ENCODE results near the gene PTGES3L. TPM values are rescaled to one million over a fixed set of nuclear protein-coding genes. Genes with fewer than 3 reads are reported as not detected.
A peak's percentile ranks its signal among the peaks of the same experiment; 100 is the strongest.

The PTGES3L gene
- total and polyA plus RNA-seq, 4 donors = 0.08 to 0.19 (median 0.13) TPM; not detected in 1

DNA sequence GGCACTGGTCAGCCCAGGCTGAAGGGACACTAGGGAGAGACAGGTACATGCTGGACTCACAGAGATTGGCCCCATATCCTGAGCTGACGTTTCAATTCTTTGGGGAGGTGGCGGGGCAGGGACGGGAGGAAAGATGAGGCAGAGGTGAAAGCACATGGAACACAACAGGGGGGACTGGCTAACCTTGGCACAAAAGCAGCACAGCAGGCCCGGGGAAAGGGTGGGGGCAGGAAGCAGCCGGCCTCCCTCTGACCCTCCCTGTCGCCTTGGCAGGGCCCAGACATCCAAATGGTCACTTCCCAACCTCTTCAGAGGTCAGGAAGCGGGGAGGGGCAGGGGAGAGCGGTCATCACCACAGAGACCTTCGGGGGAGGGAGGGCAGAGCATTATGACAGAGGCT lies 35.7 kb upstream of the PTGES3L start:
- WGBS = 75% methylated on average over 9 of the region's 9 CpGs
- no peak overlapping the region for H3K4me3 ChIP-seq (ENCODE audit: low read depth in 1 of 3, low read length in 3 of 3)
- peaks cover 0 to 19% (median 11%) of the 10 kb centered on the region in 4 donors for H3K4me1 ChIP-seq (ENCODE audit: control insufficient read depth in 4 of 4, insufficient read depth in 4 of 4, low read length in 3 of 4)
- no peak for DNase-seq (ENCODE audit: low spot score)
- H3K27me3 ChIP-seq (ENCODE audit: control insufficient read depth in 4 of 4, insufficient read depth in 4 of 4, low read length in 3 of 4) = no peaks in the 10 kb centered on the region
- peak overlapping the region; percentile 18 to 55 for H3K27ac ChIP-seq (ENCODE audit: low read depth in 1 of 2, low read length in 2 of 2)
- TF ChIP-seq RXRA (IDR thresholded peaks at IDR 0.05) (peak; percentile 59 to 61), GABPA (IDR thresholded peaks at IDR 0.05 in 1 of 2, conservative IDR thresholded peaks at IDR 0.05 in 1 of 2) (no peak), YY1 (IDR thresholded peaks at IDR 0.05) (no peak), NR2F2 (IDR thresholded peaks at IDR 0.05) (peak; percentile 97), SP1 (IDR thresholded peaks at IDR 0.05) (peak; percentile 45)
- peaks cover 0 to 28% (median 10%) of the 10 kb centered on the region in 4 donors for H3K36me3 ChIP-seq (ENCODE audit: control insufficient read depth in 4 of 4, insufficient read depth in 3 of 4, low read depth in 1 of 4, low read length in 3 of 4)
- no peaks in the 10 kb centered on the region for H3K9me3 ChIP-seq (ENCODE audit: control insufficient read depth in 4 of 4, low read length in 3 of 4)
- no peak overlapping the region for H3K9ac ChIP-seq (ENCODE audit: low read depth in 1 of 2, low read length in 2 of 2)

DNA sequence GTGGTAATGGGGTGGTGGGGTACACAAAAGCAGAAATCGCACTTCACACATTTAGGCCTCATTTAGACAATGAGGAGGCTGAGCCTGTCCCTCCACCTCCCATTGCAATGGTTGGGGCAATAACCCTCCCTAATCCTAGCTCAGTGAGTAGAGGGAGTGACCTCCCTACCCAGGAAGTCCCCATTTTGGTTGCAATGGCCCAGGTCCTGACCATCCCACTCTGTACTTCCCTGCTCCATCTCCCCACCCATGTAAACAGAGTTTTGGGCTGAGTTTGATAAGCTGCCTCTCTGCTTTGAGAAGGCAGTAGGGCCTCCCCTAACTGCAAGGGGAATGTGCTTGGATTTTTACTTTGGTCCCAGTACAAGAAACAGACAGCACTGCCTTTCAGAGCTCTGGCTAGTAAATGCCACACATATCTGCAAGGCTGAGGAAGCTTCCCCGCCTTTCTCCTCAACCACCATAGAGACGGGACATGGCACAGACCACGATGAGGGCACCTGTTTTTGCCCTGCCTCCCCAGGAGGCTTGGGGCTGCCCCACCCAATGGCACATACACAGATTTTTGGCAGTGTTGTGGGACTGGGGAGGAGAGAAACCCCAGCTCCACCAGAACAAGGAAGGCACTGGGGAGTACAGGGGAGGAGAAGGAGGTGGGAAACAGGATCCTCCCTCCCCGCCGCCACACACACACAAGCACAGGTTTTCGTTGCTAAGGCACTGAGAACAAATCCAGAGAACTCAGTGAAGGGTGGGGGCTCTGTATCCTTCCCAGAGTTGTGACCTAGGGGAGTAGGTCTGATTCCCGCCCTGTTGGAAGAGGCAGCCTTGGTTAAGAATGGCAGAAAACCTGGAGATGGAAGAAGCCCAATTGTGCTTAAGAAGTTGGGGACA lies 35.0 kb upstream of the PTGES3L start:
- H3K4me1 ChIP-seq (ENCODE audit: control insufficient read depth in 4 of 4, insufficient read depth in 4 of 4, low read length in 3 of 4) = peaks cover 0 to 17% (median 11%) of the 10 kb centered on the region in 4 donors
- no peak for DNase-seq (ENCODE audit: low spot score)
- no peak overlapping the region for H3K9ac ChIP-seq (ENCODE audit: low read depth in 1 of 2, low read length in 2 of 2)
- H3K27me3 ChIP-seq (ENCODE audit: control insufficient read depth in 4 of 4, insufficient read depth in 4 of 4, low read length in 3 of 4) = no peaks in the 10 kb centered on the region
- no peaks in the 10 kb centered on the region for H3K9me3 ChIP-seq (ENCODE audit: control insufficient read depth in 4 of 4, low read length in 3 of 4)
- peaks cover 0 to 28% (median 10%) of the 10 kb centered on the region in 4 donors for H3K36me3 ChIP-seq (ENCODE audit: control insufficient read depth in 4 of 4, insufficient read depth in 3 of 4, low read depth in 1 of 4, low read length in 3 of 4)
- H3K4me3 ChIP-seq (ENCODE audit: low read depth in 1 of 3, low read length in 3 of 3) = no peak overlapping the region
- peak overlapping the region; percentile 18 to 55 for H3K27ac ChIP-seq (ENCODE audit: low read depth in 1 of 2, low read length in 2 of 2)
- TF ChIP-seq SP1 (IDR thresholded peaks at IDR 0.05) (no peak), FOXA2 (IDR thresholded peaks at IDR 0.05) (no peak), GABPA (IDR thresholded peaks at IDR 0.05 in 1 of 2, conservative IDR thresholded peaks at IDR 0.05 in 1 of 2) (no peak), YY1 (IDR thresholded peaks at IDR 0.05) (no peak), NR2F2 (IDR thresholded peaks at IDR 0.05) (no peak), JUND (IDR thresholded peaks at IDR 0.05) (no peak), TAF1 (conservative IDR thresholded peaks at IDR 0.05) (no peak), HNF4G (IDR thresholded peaks at IDR 0.05) (no peak), HNF4A (conservative IDR thresholded peaks at IDR 0.05) (no peak), RAD21 (IDR thresholded peaks at IDR 0.05) (no peak), EGR1 (IDR thresholded peaks at IDR 0.05; ENCODE audit: low read depth in 2 of 2) (no peak), RXRA (IDR thresholded peaks at IDR 0.05) (no peak)
- TF ChIP-seq, protein P1, sequence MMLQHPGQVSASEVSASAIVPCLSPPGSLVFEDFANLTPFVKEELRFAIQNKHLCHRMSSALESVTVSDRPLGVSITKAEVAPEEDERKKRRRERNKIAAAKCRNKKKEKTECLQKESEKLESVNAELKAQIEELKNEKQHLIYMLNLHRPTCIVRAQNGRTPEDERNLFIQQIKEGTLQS (IDR thresholded peaks at IDR 0.05) = no peak
- TF ChIP-seq, protein P2, sequence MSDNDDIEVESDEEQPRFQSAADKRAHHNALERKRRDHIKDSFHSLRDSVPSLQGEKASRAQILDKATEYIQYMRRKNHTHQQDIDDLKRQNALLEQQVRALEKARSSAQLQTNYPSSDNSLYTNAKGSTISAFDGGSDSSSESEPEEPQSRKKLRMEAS (IDR thresholded peaks at IDR 0.05) = no peak
- TF ChIP-seq, protein P3, sequence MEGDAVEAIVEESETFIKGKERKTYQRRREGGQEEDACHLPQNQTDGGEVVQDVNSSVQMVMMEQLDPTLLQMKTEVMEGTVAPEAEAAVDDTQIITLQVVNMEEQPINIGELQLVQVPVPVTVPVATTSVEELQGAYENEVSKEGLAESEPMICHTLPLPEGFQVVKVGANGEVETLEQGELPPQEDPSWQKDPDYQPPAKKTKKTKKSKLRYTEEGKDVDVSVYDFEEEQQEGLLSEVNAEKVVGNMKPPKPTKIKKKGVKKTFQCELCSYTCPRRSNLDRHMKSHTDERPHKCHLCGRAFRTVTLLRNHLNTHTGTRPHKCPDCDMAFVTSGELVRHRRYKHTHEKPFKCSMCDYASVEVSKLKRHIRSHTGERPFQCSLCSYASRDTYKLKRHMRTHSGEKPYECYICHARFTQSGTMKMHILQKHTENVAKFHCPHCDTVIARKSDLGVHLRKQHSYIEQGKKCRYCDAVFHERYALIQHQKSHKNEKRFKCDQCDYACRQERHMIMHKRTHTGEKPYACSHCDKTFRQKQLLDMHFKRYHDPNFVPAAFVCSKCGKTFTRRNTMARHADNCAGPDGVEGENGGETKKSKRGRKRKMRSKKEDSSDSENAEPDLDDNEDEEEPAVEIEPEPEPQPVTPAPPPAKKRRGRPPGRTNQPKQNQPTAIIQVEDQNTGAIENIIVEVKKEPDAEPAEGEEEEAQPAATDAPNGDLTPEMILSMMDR (IDR thresholded peaks at IDR 0.05; ENCODE audit: low read depth, low read length, missing input control) = no peak
- TF ChIP-seq, protein P4, sequence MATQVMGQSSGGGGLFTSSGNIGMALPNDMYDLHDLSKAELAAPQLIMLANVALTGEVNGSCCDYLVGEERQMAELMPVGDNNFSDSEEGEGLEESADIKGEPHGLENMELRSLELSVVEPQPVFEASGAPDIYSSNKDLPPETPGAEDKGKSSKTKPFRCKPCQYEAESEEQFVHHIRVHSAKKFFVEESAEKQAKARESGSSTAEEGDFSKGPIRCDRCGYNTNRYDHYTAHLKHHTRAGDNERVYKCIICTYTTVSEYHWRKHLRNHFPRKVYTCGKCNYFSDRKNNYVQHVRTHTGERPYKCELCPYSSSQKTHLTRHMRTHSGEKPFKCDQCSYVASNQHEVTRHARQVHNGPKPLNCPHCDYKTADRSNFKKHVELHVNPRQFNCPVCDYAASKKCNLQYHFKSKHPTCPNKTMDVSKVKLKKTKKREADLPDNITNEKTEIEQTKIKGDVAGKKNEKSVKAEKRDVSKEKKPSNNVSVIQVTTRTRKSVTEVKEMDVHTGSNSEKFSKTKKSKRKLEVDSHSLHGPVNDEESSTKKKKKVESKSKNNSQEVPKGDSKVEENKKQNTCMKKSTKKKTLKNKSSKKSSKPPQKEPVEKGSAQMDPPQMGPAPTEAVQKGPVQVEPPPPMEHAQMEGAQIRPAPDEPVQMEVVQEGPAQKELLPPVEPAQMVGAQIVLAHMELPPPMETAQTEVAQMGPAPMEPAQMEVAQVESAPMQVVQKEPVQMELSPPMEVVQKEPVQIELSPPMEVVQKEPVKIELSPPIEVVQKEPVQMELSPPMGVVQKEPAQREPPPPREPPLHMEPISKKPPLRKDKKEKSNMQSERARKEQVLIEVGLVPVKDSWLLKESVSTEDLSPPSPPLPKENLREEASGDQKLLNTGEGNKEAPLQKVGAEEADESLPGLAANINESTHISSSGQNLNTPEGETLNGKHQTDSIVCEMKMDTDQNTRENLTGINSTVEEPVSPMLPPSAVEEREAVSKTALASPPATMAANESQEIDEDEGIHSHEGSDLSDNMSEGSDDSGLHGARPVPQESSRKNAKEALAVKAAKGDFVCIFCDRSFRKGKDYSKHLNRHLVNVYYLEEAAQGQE (IDR thresholded peaks at IDR 0.05) = no peak
- TF ChIP-seq, protein P5, sequence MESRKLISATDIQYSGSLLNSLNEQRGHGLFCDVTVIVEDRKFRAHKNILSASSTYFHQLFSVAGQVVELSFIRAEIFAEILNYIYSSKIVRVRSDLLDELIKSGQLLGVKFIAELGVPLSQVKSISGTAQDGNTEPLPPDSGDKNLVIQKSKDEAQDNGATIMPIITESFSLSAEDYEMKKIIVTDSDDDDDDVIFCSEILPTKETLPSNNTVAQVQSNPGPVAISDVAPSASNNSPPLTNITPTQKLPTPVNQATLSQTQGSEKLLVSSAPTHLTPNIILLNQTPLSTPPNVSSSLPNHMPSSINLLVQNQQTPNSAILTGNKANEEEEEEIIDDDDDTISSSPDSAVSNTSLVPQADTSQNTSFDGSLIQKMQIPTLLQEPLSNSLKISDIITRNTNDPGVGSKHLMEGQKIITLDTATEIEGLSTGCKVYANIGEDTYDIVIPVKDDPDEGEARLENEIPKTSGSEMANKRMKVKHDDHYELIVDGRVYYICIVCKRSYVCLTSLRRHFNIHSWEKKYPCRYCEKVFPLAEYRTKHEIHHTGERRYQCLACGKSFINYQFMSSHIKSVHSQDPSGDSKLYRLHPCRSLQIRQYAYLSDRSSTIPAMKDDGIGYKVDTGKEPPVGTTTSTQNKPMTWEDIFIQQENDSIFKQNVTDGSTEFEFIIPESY (IDR thresholded peaks at IDR 0.05) = no peak
- WGBS = 83% methylated on average over 8 of the region's 8 CpGs

All from liver (tissue), 9 donors.